Measurements from ENCODE around the gene CCDC152.
A peak's percentile ranks its signal among the peaks of the same experiment; 100 is the strongest.
"Not testable (repeated sequence)": the region's sequence is repeated elsewhere in the genome, so short reads cannot be mapped to it uniquely, and the experiment has no call there.

The CCDC152 gene, protein sequence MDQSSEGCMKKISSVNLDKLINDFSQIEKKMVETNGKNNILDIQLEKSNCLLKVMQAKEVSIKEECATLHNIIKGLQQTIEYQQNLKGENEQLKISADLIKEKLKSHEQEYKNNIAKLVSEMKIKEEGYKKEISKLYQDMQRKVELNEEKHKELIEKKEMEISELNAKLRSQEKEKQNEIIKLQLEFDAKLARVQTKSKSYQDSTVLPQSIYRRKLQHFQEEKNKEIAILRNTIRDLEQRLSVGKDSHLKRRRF

DNA sequence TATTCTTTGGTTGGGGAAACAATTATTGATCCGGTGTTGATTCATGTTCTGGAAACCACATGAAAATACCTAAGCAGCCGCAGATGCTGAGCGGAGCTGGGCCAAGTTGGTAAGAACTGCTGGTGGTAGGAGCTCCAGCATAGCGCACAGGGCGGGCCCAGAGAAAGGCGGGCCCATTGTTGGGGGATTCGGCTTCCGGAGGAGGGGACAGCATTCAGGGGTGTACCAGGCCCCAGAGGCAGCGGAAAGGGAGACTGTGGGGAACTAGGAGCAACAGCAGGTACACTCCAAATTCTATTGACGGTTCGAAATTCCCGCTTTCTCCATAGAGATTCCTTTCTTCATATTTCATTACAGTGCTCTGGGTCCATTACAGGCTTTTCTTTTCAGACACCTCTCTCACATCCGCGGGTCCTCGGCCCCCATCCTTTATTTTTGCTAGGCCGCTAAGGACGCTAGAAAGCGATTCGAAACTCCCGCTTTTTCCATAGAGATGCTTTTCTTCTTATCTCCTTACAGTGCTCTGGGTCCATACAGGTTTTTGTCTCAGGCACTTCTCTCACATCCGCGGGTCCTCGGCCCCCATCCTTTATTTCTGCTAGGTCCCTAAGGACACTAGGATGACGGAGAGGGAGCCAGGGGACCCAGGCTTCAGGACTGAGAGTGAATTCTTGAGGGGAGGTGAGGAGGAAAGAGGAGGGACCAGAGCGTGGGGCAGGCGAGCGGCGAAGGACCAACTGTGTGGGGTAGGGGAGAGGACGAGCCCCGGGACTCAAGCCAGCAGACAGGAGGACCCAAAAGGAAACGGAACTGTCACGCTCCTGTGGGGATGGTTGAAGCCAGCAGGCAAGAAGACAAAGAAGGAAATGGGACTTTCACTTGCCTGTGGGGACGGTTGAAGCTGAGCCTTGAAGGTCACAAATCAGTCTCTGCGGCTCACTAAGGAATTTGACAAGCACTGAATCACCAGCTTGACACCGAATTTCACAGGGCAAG lies at the start of gene CCDC152:
Gene CCDC152 (plus strand): TSS at position 213 of the 996 bp plus-strand sequence. CDS start 2,304 bp downstream, outside the sequence.
- no peak for DNase-seq (ENCODE audit: low spot score)

DNA sequence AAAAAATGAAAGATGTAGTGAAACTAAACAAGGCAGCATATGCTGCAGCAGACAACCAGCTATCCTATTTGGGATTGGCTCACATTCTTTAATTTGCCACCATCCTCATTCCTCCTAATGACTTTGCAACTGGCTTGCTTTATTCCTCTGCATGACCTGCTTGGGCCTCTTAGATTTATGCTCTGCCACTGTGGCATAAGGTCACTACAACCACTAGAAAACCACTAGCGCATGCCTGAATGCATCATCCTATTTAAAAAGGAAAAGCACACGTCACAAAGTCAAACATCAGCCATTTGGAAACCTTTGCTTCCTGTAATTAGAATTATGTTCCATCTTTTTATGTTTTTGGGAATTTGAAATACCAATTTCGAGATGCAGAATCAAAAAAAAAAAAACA lies 40.8 kb upstream of the CCDC152 start:
- DNase-seq (ENCODE audit: low spot score), result no peak

DNA sequence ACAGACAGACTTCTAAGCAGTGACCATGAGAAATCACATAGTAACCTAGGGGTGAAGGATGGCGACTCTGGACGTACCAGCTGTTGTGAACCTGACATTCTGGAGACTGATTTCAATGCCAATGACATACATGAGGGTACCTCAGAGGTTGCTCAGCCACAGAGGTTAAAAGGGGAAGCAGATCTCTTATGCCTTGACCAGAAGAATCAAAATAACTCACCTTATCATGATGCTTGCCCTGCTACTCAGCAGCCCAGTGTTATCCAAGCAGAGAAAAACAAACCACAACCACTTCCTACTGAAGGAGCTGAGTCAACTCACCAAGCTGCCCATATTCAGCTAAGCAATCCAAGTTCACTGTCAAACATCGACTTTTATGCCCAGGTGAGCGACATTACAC lies 38.0 kb upstream of the CCDC152 start:
- DNase-seq (ENCODE audit: low spot score), result no peak

DNA sequence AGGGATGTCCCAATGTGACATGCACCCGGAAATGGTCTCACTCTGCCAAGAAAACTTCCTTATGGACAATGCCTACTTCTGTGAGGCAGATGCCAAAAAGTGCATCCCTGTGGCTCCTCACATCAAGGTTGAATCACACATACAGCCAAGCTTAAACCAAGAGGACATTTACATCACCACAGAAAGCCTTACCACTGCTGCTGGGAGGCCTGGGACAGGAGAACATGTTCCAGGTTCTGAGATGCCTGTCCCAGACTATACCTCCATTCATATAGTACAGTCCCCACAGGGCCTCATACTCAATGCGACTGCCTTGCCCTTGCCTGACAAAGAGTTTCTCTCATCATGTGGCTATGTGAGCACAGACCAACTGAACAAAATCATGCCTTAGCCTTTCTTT lies 37.6 kb upstream of the CCDC152 start:
- no peak for DNase-seq (ENCODE audit: low spot score)

DNA sequence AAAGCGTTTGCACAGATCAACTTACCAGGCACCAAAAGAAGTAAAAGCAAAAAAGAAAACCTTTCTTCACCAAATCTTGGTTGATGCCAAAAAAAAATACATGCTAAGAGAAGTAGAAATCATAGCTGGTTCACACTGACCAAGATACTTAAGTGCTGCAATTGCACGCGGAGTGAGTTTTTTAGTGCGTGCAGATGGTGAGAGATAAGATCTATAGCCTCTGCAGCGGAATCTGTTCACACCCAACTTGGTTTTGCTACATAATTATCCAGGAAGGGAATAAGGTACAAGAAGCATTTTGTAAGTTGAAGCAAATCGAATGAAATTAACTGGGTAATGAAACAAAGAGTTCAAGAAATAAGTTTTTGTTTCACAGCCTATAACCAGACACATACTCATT lies 36.4 kb upstream of the CCDC152 start:
- no peak for DNase-seq (ENCODE audit: low spot score)

DNA sequence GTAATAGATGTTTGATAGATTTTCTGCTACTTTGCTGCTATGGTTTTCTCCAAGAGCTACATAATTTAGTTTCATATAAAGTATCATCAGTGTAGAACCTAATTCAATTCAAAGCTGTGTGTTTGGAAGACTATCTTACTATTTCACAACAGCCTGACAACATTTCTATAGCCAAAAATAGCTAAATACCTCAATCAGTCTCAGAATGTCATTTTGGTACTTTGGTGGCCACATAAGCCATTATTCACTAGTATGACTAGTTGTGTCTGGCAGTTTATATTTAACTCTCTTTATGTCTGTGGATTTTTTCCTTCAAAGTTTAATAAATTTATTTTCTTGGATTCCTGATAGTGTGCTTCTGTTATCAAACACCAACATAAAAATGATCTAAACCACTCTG lies 35.1 kb upstream of the CCDC152 start:
- no peak for DNase-seq (ENCODE audit: low spot score)

DNA sequence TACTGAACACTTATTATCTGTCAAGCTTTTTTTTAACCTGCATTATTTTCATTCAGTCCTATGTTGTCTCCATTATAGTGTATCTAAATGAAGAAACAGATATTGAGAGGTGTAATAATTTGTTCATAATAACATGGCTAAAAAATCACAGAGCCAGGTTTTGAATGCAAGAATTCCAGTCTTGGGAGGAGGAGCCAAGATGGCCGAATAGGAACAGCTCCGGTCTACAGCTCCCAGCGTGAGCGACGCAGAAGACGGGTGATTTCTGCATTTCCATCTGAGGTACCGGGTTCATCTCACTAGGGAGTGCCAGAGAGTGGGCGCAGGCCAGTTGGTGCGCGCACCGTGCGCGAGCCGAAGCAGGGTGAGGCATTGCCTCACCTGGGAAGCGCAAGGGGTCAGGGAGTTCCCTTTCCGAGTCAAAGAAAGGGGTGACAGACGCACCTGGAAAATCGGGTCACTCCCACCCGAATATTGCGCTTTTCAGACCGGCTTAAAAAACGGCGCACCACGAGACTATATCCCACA lies 22.0 kb upstream of the CCDC152 start:
- DNase-seq (ENCODE audit: low spot score), result not testable (repeated sequence)

DNA sequence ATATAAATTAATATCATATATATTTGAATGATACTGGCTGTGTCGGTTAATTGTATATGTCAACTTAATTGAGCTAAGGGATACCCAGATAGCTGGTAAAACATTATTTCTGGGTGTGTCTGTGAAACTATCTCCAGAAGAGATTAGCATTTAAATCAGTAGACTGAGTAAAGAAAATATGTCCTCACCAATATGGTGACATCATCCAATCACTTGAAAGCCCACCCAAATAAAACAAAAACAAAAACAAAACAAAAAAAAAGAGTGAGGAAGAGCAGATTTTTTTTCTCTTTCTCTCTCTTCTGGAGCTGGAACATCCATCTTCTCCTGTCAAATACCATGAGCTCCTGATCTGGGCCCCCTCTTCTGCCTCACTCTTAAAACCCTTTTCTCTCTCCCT lies 15.7 kb upstream of the CCDC152 start:
- no peak for DNase-seq (ENCODE audit: low spot score)

DNA sequence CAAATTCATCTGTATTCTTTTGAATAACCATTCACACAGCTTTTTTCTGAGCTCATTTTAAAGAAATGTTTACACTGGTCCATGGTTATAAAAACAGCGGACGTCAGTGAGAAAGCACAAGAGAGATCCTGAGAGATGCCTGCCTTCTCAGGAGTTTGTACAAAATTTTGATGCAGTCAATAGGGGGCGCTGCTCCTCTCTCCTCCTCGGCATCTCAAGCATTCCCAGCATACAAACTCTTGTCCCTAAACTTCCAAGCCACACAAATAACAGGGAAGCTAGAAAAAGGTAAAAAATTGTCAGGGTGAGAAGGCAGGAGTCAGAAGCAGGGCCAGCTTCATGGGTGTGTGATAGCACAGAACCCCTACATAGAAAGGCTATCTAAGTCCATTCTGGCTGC lies 11.2 kb upstream of the CCDC152 start:
- no peak for DNase-seq (ENCODE audit: low spot score)

DNA sequence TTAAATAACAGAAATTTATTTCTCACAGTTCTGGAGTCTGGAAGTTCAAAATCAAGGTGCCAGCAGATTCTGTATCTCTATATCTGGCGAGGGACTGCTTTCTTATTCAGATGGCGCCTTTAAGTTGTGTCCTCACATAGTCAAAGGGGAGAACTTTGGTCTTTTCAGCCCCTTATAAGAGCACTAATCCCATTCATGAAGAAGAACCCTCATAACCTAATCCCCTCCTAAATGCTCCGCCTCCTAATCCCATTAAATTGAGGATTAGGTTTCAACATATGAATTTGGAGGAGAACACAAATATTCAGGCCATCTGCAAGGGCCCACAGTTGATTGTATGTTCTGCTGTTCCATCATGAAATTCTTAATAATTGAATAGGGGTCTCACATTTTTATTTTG lies 10.8 kb upstream of the CCDC152 start:
- no peak for DNase-seq (ENCODE audit: low spot score)

DNA sequence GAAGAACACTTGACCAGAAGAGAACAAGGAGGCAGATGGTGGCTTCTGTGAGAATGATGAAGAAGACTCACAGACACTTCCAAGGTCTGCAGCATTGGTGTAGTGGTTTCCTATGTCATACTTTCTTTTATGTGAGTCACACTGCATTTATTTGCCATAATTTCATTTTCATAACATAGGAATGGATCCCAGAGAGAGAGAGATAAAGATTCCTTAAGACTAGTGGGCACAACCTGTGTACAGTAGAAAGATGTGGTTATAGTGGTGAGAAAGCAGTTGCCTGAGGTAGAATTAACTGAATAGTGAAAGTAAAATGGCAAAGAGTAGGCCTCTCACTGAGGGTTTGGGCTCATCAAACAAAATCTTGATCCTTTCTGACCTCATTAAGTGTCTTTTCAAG lies 7.6 kb upstream of the CCDC152 start:
- DNase-seq (ENCODE audit: low spot score), result no peak

DNA sequence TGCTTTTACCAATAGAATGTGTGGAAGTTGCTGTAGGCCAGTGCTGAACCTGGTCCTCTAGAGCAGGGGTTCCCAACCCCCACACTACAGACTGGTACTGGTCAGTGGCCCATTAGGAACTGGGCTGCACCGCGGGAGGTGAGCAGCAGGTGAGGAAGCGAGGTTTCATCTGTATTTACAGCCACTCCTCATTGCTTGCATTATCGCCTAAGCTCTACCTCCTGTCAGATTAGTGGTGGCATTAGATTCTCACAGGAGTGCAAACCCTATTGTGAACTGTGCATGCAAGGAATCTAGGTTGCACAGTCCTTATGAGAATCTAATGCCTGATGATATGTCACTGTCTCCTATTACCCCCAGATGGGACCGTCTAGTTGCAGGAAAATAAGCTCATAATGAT lies 6.1 kb upstream of the CCDC152 start:
- no peak for DNase-seq (ENCODE audit: low spot score)

DNA sequence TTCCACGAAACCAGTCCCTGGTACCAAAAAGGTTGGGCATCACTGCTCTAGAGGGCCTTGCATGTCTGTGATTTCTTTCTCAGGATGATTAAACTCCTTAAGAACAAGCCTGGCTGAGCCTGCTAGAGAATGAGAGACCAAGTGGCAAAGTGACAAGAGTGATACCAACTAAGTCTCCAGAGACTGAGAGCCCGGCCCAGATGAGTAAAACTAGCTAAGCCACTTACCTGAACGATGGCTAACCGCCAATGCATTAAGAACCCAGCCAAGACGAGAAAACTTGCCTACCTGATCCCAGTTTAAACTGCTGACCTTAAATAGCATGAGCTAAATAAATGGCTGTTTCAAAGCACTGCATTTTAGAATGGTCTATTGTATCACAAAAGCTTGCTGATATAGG lies 5.6 kb upstream of the CCDC152 start:
- no peak for DNase-seq (ENCODE audit: low spot score)

DNA sequence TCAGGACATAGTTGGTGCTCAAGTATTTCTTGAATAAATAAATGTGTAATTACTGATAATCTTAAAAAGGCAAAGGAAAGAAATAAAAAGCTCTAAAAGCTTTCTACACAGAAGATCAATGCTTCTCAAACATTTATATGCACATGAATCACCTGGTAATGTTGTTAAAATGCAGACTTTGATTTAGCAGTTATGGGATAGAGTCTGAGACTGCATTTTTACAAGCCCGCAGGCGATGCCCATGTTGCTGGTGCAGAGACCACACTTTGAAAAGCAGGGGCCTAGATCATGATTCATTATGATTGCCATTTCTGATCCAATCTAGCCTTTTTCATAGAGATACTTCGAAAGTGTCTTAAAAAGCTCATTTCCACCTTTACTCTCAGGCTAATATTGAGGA lies 3.5 kb upstream of the CCDC152 start:
- DNase-seq (ENCODE audit: low spot score), result no peak

DNA sequence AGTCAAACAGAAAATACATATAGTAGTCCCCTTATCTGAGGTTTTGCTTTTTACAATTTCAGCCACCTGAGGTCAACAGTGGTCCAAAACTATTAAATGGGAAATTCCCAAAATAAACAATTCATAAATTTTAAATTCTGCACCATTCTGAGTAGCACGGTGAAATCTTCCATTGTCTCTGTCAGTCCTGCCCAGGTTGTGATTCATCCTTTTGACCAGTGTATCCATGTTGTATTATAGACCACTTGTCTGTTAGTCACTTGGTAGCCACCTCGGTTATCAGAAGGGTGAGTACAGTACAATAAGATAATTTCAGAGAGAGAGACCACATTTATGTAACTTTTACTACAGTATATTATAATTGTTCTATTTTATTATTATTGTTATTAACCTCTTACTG lies 2.8 kb downstream of the CCDC152 start:
- DNase-seq (ENCODE audit: low spot score), result peak; percentile 20

DNA sequence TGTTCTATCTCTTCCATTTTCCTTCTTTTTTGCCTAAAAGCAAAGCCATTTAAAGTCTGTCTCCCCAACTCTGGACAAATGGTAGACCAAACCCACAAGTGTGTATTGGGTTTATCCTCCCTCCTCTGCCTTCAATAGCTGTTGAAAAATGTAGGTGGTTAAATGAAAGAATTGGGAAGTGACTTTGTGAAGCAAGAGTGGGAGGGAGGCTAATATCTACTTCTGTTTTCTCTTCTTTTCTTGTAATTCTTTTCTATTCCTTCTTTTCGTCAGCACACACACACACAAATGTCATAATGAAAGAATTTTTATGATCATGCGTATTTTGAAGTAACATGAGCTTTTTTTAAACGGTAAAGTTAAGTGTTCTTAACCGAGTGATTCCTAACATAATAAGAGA lies 3.8 kb downstream of the CCDC152 start:
- DNase-seq (ENCODE audit: low spot score), result no peak

DNA sequence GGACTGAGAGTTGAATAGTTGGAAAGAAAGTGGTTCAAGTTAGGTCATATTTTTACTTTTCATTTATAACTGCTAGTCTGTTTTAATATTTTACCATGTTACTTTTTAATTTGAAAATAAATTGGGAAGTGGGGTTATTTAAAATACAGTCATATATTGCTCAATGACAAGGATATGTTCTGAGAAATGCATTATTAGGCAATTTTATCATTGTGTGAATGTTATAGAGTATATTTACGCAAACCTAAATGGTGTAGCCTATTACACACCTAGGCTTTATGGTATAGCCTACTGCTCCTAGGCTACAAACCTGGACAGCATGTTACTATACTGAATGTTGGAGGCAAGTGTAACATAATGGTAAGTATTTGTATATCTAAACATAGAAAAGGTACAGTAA lies 5.2 kb downstream of the CCDC152 start:
- DNase-seq (ENCODE audit: low spot score), result no peak

DNA sequence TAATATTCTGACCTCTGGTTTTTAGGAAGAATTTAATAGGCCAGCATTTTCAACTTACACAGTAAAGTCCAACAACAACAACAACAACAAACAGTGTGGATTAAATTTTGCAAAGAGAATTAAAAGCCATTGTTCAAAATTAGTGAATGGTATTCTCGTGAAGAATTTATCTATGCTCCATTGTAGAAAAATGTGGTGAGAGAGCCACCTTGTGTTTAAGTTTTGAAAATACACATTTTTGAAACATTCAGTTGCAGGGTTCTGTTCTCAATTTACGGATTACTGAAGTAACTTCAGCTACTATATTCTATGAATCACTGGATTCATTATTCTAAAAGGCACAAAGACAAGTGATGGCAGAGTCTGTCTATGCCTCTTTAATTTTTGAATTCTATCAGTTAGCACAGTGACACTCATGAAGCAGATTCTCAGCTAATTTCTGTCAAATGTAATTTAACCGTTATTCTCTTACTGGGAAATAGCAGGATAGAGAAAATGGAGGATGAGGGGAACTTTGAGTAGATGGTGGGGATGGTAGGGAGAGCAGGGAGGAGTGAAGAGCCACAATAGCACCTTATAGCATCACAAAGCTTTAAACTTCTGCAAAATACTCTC lies 11.0 kb downstream of the CCDC152 start:
- DNase-seq (ENCODE audit: low spot score), result peak; percentile 50

DNA sequence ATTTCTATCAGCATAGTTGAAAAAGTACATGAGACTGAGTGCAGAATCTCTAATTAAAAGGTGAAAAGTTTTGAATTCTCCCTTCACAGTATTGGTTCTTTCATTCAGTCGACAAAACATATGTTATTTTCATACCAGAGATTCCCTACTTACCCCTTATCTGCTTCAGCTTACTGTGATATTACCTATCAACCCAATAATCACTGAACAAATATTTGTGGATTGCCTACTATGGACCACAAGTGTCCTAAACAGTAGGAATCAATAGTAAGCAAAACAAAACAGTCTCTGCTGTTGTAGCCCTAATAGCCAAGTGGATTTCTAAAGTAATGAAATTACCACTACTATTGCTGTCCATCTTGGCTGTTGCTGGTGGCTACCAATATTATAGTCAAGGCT lies 11.5 kb downstream of the CCDC152 start:
- DNase-seq (ENCODE audit: low spot score), result no peak

DNA sequence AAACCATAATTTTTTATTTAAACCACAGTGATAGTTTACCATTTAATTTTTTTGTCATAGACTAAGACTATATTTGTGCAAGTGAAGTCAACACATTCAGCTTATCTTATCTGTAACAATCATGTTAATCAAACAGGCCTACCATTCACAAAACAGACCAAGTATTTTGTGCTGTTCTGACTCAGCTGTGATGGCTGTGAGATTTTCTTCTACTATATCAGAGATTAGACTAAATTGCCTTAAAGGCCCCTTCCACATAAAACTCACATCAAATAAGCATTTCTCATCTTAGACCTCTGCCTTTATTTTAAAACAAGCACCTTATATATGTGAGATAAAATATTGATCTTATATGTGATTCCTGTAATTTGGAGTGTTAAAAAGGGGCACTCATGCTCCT lies 13.4 kb downstream of the CCDC152 start:
- no peak for DNase-seq (ENCODE audit: low spot score)

DNA sequence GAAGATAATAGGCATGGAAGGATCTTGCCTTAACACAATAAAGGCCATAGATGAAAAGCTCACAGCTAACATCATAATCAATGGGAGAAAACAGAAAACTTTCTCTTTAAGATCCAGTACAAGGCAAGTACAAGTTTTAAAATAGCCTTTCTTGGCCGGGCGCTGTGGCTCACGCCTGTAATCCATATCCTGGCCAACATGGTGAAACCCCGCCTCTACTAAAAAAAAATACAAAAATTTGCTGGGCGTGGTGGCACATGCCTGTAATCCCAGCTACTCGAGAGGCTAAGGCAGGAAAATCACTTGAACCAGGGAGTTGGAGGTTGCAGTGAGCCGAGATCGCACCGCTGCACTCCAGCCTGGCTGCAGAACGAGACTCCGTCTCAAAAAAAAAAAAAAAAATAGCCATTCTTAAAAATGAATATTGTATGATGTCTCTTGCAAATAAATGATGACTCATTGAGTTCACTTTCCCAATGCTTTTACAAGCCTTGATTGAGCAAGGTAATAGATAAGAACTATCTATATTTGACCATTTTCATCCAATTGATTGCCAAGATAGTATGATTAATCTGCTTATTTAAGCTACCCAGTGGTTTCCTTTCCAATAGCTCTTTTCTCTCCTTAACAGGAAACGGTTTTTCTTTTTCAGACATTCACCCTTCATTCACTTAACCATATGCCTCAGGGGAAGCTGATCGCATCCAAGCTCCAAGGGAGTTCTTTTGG lies 15.8 kb downstream of the CCDC152 start:
- no peak for DNase-seq (ENCODE audit: low spot score)

DNA sequence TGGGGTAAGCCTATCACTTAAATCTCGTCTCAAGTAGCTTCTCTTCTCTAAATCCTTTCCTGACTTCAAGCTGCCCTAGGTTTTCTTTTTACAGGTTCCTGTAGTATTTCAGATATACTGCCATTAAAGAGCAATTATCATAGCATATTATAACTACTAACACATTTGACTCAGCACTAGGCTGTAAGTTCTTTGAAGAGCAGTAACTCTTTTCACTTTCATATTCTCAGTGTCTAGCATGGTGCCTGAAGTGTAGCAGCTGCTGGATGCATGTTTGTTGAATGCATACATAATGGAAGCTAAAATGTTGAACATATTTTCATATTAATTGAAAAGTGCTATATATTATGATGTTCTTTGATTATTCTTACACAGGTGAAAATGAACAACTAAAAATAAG lies 22.5 kb downstream of the CCDC152 start:
- no peak for DNase-seq (ENCODE audit: low spot score)

Measured in RKO (cell line).